Measurements from ENCODE around the gene MPRIP. TPM values are rescaled to one million over a fixed set of nuclear protein-coding genes. Genes with fewer than 3 reads are reported as not detected.

Gene MPRIP
- total RNA-seq, 1 donor from 2014 or later: 161 TPM

- Mint-ChIP-seq H3K27me3 (no peaks in the 10 kb centered on the region), H3K9me3 (no peaks in the 10 kb centered on the region), H3K4me3 (no peak overlapping the region), H3K36me3 (ENCODE audit: low read depth) (peaks cover 2% of the 10 kb centered on the region), H3K4me1 (peaks cover 46% of the 10 kb centered on the region), H3K27ac (peak overlapping the region; percentile 71)
- DNase-seq: peak; percentile 71
- intact Hi-C loops (cut with micrococcal nuclease): no loop called here
Measured at GRCh38 chr17:17109907-17110306, 67.7 kb downstream of the MPRIP start.

- Mint-ChIP-seq H3K4me3 (no peak overlapping the region), H3K36me3 (ENCODE audit: low read depth) (peaks cover 2% of the 10 kb centered on the region), H3K9me3 (no peaks in the 10 kb centered on the region), H3K27ac (no peak overlapping the region), H3K27me3 (no peaks in the 10 kb centered on the region), H3K4me1 (peaks cover 52% of the 10 kb centered on the region)
- intact Hi-C loops (cut with micrococcal nuclease): no loop called here
- DNase-seq: no peak
Measured at GRCh38 chr17:17110520-17110919, 68.3 kb downstream of the MPRIP start.

- Mint-ChIP-seq H3K27ac (no peak overlapping the region), H3K27me3 (no peaks in the 10 kb centered on the region), H3K36me3 (ENCODE audit: low read depth) (peaks cover 4% of the 10 kb centered on the region), H3K4me1 (peaks cover 57% of the 10 kb centered on the region), H3K9me3 (no peaks in the 10 kb centered on the region), H3K4me3 (no peak overlapping the region)
- intact Hi-C loops (cut with micrococcal nuclease): no loop called here
- DNase-seq: no peak
Measured at GRCh38 chr17:17111401-17112393, 69.4 kb downstream of the MPRIP start.

GRCh38 chr17:17112628-17113200 lies 70.5 kb downstream of the MPRIP start:
- Mint-ChIP-seq H3K9me3 (no peaks in the 10 kb centered on the region), H3K4me3 (no peak overlapping the region), H3K4me1 (peaks cover 57% of the 10 kb centered on the region), H3K27me3 (no peaks in the 10 kb centered on the region), H3K27ac (no peak overlapping the region), H3K36me3 (ENCODE audit: low read depth) (peaks cover 4% of the 10 kb centered on the region)
- DNase-seq: no peak
- intact Hi-C loops (cut with micrococcal nuclease): no loop called here

- no peak for DNase-seq
- Mint-ChIP-seq H3K4me1 (peaks cover 56% of the 10 kb centered on the region), H3K4me3 (peak overlapping the region; percentile 43), H3K36me3 (ENCODE audit: low read depth) (peaks cover 4% of the 10 kb centered on the region), H3K9me3 (no peaks in the 10 kb centered on the region), H3K27me3 (no peaks in the 10 kb centered on the region), H3K27ac (peak overlapping the region; percentile 38)
- intact Hi-C loops (cut with micrococcal nuclease): loop anchor here (5.0 kb wide), 2 partner anchors 63 to 72 kb away; partner anchors contain the start of gene MPRIP
Measured at GRCh38 chr17:17114592-17115225, 72.5 kb downstream of the MPRIP start.

- no peak overlapping the region for H3K4me3 Mint-ChIP-seq
- intact Hi-C loops (cut with micrococcal nuclease): loop anchor here (5.0 kb wide), 2 partner anchors 62 to 73 kb away; partner anchors contain the start of gene MPRIP
- no peaks in the 10 kb centered on the region for H3K9me3 Mint-ChIP-seq
- peaks cover 54% of the 10 kb centered on the region for H3K4me1 Mint-ChIP-seq
- peak overlapping the region; percentile 67 for H3K27ac Mint-ChIP-seq
- no peaks in the 10 kb centered on the region for H3K27me3 Mint-ChIP-seq
- H3K36me3 Mint-ChIP-seq (ENCODE audit: low read depth): peaks cover 4% of the 10 kb centered on the region
- DNase-seq: no peak
Measured at GRCh38 chr17:17115620-17116019, 73.4 kb downstream of the MPRIP start.

GRCh38 chr17:17116406-17116805 lies 74.1 kb downstream of the MPRIP start:
- no peaks in the 10 kb centered on the region for H3K9me3 Mint-ChIP-seq
- peaks cover 4% of the 10 kb centered on the region for H3K36me3 Mint-ChIP-seq (ENCODE audit: low read depth)
- intact Hi-C loops (cut with micrococcal nuclease): loop anchor here (5.0 kb wide), 2 partner anchors 61 to 74 kb away; partner anchors contain the start of gene MPRIP
- H3K27me3 Mint-ChIP-seq: no peaks in the 10 kb centered on the region
- peaks cover 60% of the 10 kb centered on the region for H3K4me1 Mint-ChIP-seq
- DNase-seq: no peak
- peak overlapping the region; percentile 48 for H3K27ac Mint-ChIP-seq
- H3K4me3 Mint-ChIP-seq: no peak overlapping the region

GRCh38 chr17:17117923-17118322 lies 75.7 kb downstream of the MPRIP start:
- peaks cover 4% of the 10 kb centered on the region for H3K36me3 Mint-ChIP-seq (ENCODE audit: low read depth)

GRCh38 chr17:17118399-17118798 lies 76.1 kb downstream of the MPRIP start:
- Mint-ChIP-seq H3K4me3 (peak overlapping the region; percentile 30), H3K36me3 (ENCODE audit: low read depth) (peaks cover 4% of the 10 kb centered on the region), H3K9me3 (no peaks in the 10 kb centered on the region), H3K27ac (peak overlapping the region; percentile 93), H3K4me1 (peaks cover 69% of the 10 kb centered on the region), H3K27me3 (no peaks in the 10 kb centered on the region)
- intact Hi-C loops (cut with micrococcal nuclease): loop anchor here (5.0 kb wide), 2 partner anchors 59 to 76 kb away; partner anchors contain the start of gene MPRIP
- DNase-seq: no peak

More at GRCh38 chr17:17117923-17118322, 75.7 kb downstream of the MPRIP start:
- peaks cover 67% of the 10 kb centered on the region for H3K4me1 Mint-ChIP-seq
- H3K27ac Mint-ChIP-seq: peak overlapping the region; percentile 42
- intact Hi-C loops (cut with micrococcal nuclease): loop anchor here (5.0 kb wide), 2 partner anchors 59 to 76 kb away; partner anchors contain the start of gene MPRIP
- H3K4me3 Mint-ChIP-seq: no peak overlapping the region
- no peaks in the 10 kb centered on the region for H3K27me3 Mint-ChIP-seq
- DNase-seq: no peak
- H3K9me3 Mint-ChIP-seq: no peaks in the 10 kb centered on the region

- Mint-ChIP-seq H3K9me3 (no peaks in the 10 kb centered on the region), H3K36me3 (ENCODE audit: low read depth) (peaks cover 4% of the 10 kb centered on the region), H3K27me3 (no peaks in the 10 kb centered on the region), H3K4me1 (peaks cover 69% of the 10 kb centered on the region), H3K4me3 (peak overlapping the region; percentile 34), H3K27ac (peak overlapping the region; percentile 93)
- no peak for DNase-seq
- intact Hi-C loops (cut with micrococcal nuclease): loop anchor here (5.0 kb wide), 2 partner anchors 58 to 77 kb away; partner anchors contain the start of gene MPRIP
Measured at GRCh38 chr17:17119106-17119505, 76.8 kb downstream of the MPRIP start.

- peak overlapping the region; percentile 93 for H3K27ac Mint-ChIP-seq
- H3K27me3 Mint-ChIP-seq: no peaks in the 10 kb centered on the region
- H3K9me3 Mint-ChIP-seq: no peaks in the 10 kb centered on the region
- peak overlapping the region; percentile 34 for H3K4me3 Mint-ChIP-seq
- H3K4me1 Mint-ChIP-seq: peaks cover 68% of the 10 kb centered on the region
- H3K36me3 Mint-ChIP-seq (ENCODE audit: low read depth): peaks cover 4% of the 10 kb centered on the region
- peak; percentile 86 for DNase-seq
- intact Hi-C loops (cut with micrococcal nuclease): loop anchor here (5.0 kb wide), 2 partner anchors 58 to 77 kb away; partner anchors contain the start of gene MPRIP
Measured at GRCh38 chr17:17119533-17119932, 77.3 kb downstream of the MPRIP start.

- Mint-ChIP-seq H3K36me3 (ENCODE audit: low read depth) (peaks cover 4% of the 10 kb centered on the region), H3K27me3 (no peaks in the 10 kb centered on the region), H3K4me1 (peaks cover 65% of the 10 kb centered on the region), H3K27ac (peak overlapping the region; percentile 93), H3K9me3 (no peaks in the 10 kb centered on the region), H3K4me3 (peak overlapping the region; percentile 34)
- no peak for DNase-seq
- intact Hi-C loops (cut with micrococcal nuclease): no loop called here
Measured at GRCh38 chr17:17120294-17120693, 78.0 kb downstream of the MPRIP start.

- DNase-seq: no peak
- H3K4me3 Mint-ChIP-seq: no peak overlapping the region
- peak overlapping the region; percentile 93 for H3K27ac Mint-ChIP-seq
- no peaks in the 10 kb centered on the region for H3K9me3 Mint-ChIP-seq
- H3K27me3 Mint-ChIP-seq: no peaks in the 10 kb centered on the region
- peaks cover 2% of the 10 kb centered on the region for H3K36me3 Mint-ChIP-seq (ENCODE audit: low read depth)
- intact Hi-C loops (cut with micrococcal nuclease): no loop called here
- peaks cover 65% of the 10 kb centered on the region for H3K4me1 Mint-ChIP-seq
Measured at GRCh38 chr17:17120701-17121100, 78.4 kb downstream of the MPRIP start.
